Activated B cell treated with CpG ODN at 0.5 μM for 24 hours (primary cell): Measurements from ENCODE around the gene NT5C2. TPM values are rescaled to one million over a fixed set of nuclear protein-coding genes. Genes with fewer than 3 reads are reported as not detected.
A peak's percentile ranks its signal among the peaks of the same experiment; 100 is the strongest.

Experiments used
- ATAC-seq: fragments of 200-7000 bp; cut with Tn5 transposase; one replicate; pipeline ENCODE4 v1.10.0; 2021; ENCODE audit warnings: low read depth, mild to moderate bottlenecking, moderate library complexity
- CTCF ChIA-PET: fragments of 350-600 bp; sonication (Branson Sonifier 250); formaldehyde crosslinking; loops from one replicate; lab custom pipeline; 2021; ENCODE audit warnings: antibody characterized with exemption; lab: Charles Lee
- POLR2A ChIA-PET: fragments of 350-600 bp; sonication (Branson Sonifier 250); formaldehyde crosslinking; loops from one replicate; lab custom pipeline; 2021; ENCODE audit warnings: antibody characterized with exemption; lab: Charles Lee
- DNase-seq: peaks from one replicate; pipeline ENCODE4 v3.0.0; 2022
- H3K27ac Mint-ChIP-seq: one replicate; pipeline ENCODE4 v1.8.0; 2020; ENCODE audit warnings: mixed read lengths
- H3K27me3 Mint-ChIP-seq: one replicate; pipeline ENCODE4 v1.8.0; 2021; ENCODE audit warnings: mixed read lengths
- H3K36me3 Mint-ChIP-seq: one replicate; pipeline ENCODE4 v1.8.0; 2021; ENCODE audit warnings: low read depth, mixed read lengths
- H3K4me1 Mint-ChIP-seq: one replicate; pipeline ENCODE4 v1.8.0; 2021; ENCODE audit warnings: mixed read lengths
- H3K4me3 Mint-ChIP-seq: one replicate; pipeline ENCODE4 v1.8.0; 2020; ENCODE audit warnings: mild to moderate bottlenecking, mixed read lengths
- H3K9me3 Mint-ChIP-seq: one replicate; pipeline ENCODE4 v1.8.0; 2020; ENCODE audit warnings: mixed read lengths
- CTCF ChIP-seq: fragments of 200-600 bp; IDR thresholded peaks from one replicate; pipeline ENCODE4 v1.8.0; 2022; ENCODE audit warnings: antibody characterized with exemption, mild to moderate bottlenecking
- intact Hi-C: fragments of 100-400 bp; cut with micrococcal nuclease; formaldehyde crosslinking; loops from one replicate; pipeline ENCODE4 v1.15.1; 2024
- total RNA-seq: library from RNA; stranded (reverse); gene quantifications from 2 replicates; pipeline ENCODE4 v1.2.3, GENCODE V29; 2022

Gene NT5C2
- total RNA-seq, 1 donor from 2014 or later: 60.4 TPM

GRCh38 chr10:103060575-103060974 is 132.5 kb downstream of the NT5C2 start:
- intact Hi-C loops: no loop called here
- Mint-ChIP-seq H3K9me3 (no peaks in the 10 kb centered on the region), H3K4me3 (no peak overlapping the region), H3K36me3 (peaks cover 10% of the 10 kb centered on the region), H3K4me1 (no peaks in the 10 kb centered on the region), H3K27me3 (no peaks in the 10 kb centered on the region), H3K27ac (no peak overlapping the region)
- DNase-seq: no peak
- TF ChIP-seq CTCF: no peak
- POLR2A ChIA-PET: no interaction called here
- CTCF ChIA-PET: interaction anchor here (0.7 kb wide), 1 partner anchor 704 kb away, joined by 3 read pairs; no protein-coding TSS in a partner anchor
- no peak for ATAC-seq

- Mint-ChIP-seq H3K27me3 (no peaks in the 10 kb centered on the region), H3K4me3 (no peak overlapping the region), H3K27ac (no peak overlapping the region), H3K4me1 (peaks cover 6% of the 10 kb centered on the region), H3K9me3 (no peaks in the 10 kb centered on the region), H3K36me3 (peaks cover 19% of the 10 kb centered on the region)
- intact Hi-C loops: no loop called here
- POLR2A ChIA-PET: no interaction called here
- DNase-seq: no peak
- no peak for ATAC-seq
- TF ChIP-seq CTCF: no peak
- CTCF ChIA-PET: no interaction called here
Observed at GRCh38 chr10:103058034-103058433, 135.0 kb downstream of the NT5C2 start.

GRCh38 chr10:103055105-103055504 is 138.0 kb downstream of the NT5C2 start:
- peaks cover 6% of the 10 kb centered on the region for H3K4me1 Mint-ChIP-seq
- H3K27ac Mint-ChIP-seq: no peak overlapping the region
- DNase-seq (no peak), ATAC-seq (no peak)
- ChIA-PET POLR2A (no interaction called here), CTCF (no interaction called here)
- no peaks in the 10 kb centered on the region for H3K9me3 Mint-ChIP-seq
- H3K36me3 Mint-ChIP-seq: peaks cover 27% of the 10 kb centered on the region
- intact Hi-C loops: no loop called here
- TF ChIP-seq CTCF: no peak
- no peak overlapping the region for H3K4me3 Mint-ChIP-seq
- H3K27me3 Mint-ChIP-seq: no peaks in the 10 kb centered on the region

- H3K4me3 Mint-ChIP-seq: no peak overlapping the region
- no peak for TF ChIP-seq CTCF
- H3K9me3 Mint-ChIP-seq: no peaks in the 10 kb centered on the region
- ATAC-seq (no peak), DNase-seq (no peak)
- intact Hi-C loops: no loop called here
- H3K27me3 Mint-ChIP-seq: no peaks in the 10 kb centered on the region
- no peak overlapping the region for H3K27ac Mint-ChIP-seq
- ChIA-PET CTCF (no interaction called here), POLR2A (no interaction called here)
- H3K4me1 Mint-ChIP-seq: peaks cover 6% of the 10 kb centered on the region
- peaks cover 29% of the 10 kb centered on the region for H3K36me3 Mint-ChIP-seq
Observed at GRCh38 chr10:103054621-103055020, 138.5 kb downstream of the NT5C2 start.

- peaks cover 6% of the 10 kb centered on the region for H3K4me1 Mint-ChIP-seq
- TF ChIP-seq CTCF: no peak
- ChIA-PET CTCF (no interaction called here), POLR2A (no interaction called here)
- ATAC-seq: no peak
- peak overlapping the region; percentile 63 for H3K4me3 Mint-ChIP-seq
- H3K27me3 Mint-ChIP-seq: no peaks in the 10 kb centered on the region
- no peak overlapping the region for H3K27ac Mint-ChIP-seq
- DNase-seq: no peak
- no peaks in the 10 kb centered on the region for H3K9me3 Mint-ChIP-seq
- H3K36me3 Mint-ChIP-seq: peaks cover 32% of the 10 kb centered on the region
- intact Hi-C loops: no loop called here
Observed at GRCh38 chr10:103053659-103054581, 139.2 kb downstream of the NT5C2 start.
